LHCN-M2 (cell line): ENCODE measurements around the gene CATSPERD. TPM values are rescaled to one million over a fixed set of nuclear protein-coding genes. Genes with fewer than 3 reads are reported as not detected.
"Not testable (repeated sequence)": the region's sequence is repeated elsewhere in the genome, so short reads cannot be mapped to it uniquely, and the experiment has no call there.

Experiments
- DNase-seq: peaks from one replicate; pipeline ENCODE4 v3.0.0-alpha.2; 2012; ENCODE audit warnings: low read depth
- total RNA-seq: library from RNA; depleted of rRNA; stranded (reverse); fragments of >200 nt; gene quantifications from 2 replicates; pipeline ENCODE4 v1.2.3, GENCODE V29; 2014

CATSPERD gene
- total RNA-seq, 1 experiment from 2014 or later, result not detected

- DNase-seq, result no peak
These were observed 23.2 kb upstream of the CATSPERD start for GRCh38 chr19:5697022-5697889.

GRCh38 chr19:5697890-5698634 is 22.4 kb upstream of the CATSPERD start:
- DNase-seq, result no peak

- DNase-seq, result no peak
These were observed 21.6 kb upstream of the CATSPERD start for GRCh38 chr19:5698635-5699422.

- DNase-seq, result no peak
These were observed 19.9 kb upstream of the CATSPERD start for GRCh38 chr19:5700455-5701092.

- not testable (repeated sequence) for DNase-seq
These were observed 18.4 kb upstream of the CATSPERD start for GRCh38 chr19:5702053-5702410.

GRCh38 chr19:5703819-5704818 is 16.3 kb upstream of the CATSPERD start:
- no peak for DNase-seq

- DNase-seq, result no peak
These were observed 14.9 kb upstream of the CATSPERD start for GRCh38 chr19:5705552-5705951.

GRCh38 chr19:5706876-5707573 is 13.4 kb upstream of the CATSPERD start:
- no peak for DNase-seq

GRCh38 chr19:5707576-5708575 is 12.6 kb upstream of the CATSPERD start:
- DNase-seq, result no peak

- DNase-seq, result no peak
These were observed 9.4 kb upstream of the CATSPERD start for GRCh38 chr19:5711025-5711424.

- DNase-seq, result no peak
These were observed 8.7 kb upstream of the CATSPERD start for GRCh38 chr19:5711713-5712161.

GRCh38 chr19:5713228-5713627 is 7.2 kb upstream of the CATSPERD start:
- no peak for DNase-seq

- DNase-seq, result no peak
These were observed 5.6 kb upstream of the CATSPERD start for GRCh38 chr19:5714816-5715215.

GRCh38 chr19:5717215-5717935 is 3.1 kb upstream of the CATSPERD start:
- no peak for DNase-seq

- no peak for DNase-seq
These were observed 2.3 kb upstream of the CATSPERD start for GRCh38 chr19:5718037-5718578.

GRCh38 chr19:5718579-5719273 is 1.7 kb upstream of the CATSPERD start:
- DNase-seq, result peak; percentile 53
